COLO668 (cell line): ENCODE data around the gene MRPL3.
"Not testable (repeated sequence)": the region's sequence is repeated elsewhere in the genome, so short reads cannot be mapped to it uniquely, and the experiment has no call there.

Experiments
- DNase-seq: peaks from one replicate; lab custom pipeline; 2025; ENCODE audit not compliant: unreplicated experiment; lab: John Stamatoyannopoulos, UW

MRPL3 gene

GRCh38 chr3:131501949-131502348 is 822 bp downstream of the MRPL3 start:
- DNase-seq: no peak

- DNase-seq: no peak
Measured at GRCh38 chr3:131494706-131495105, 8.1 kb downstream of the MRPL3 start.

DNA sequence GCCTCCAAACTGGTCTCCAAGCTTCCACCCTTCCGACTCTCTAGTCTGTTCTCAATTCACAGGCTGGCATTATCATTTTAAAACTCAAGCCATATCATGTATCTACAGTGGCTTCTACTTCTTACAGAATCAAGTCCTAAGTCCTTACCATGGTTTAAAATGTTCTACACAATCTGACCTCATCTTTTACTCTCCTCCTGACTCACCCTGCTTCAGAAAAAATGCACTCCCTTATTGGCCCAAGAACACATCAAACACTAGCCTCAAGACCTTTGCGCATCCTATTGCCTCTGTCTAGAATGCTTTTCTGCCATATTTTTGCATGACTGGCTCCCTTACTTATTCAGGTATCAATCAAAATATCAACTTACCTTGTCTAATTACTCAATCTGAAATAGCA is 11.0 kb downstream of the MRPL3 start:
- DNase-seq: no peak

DNA sequence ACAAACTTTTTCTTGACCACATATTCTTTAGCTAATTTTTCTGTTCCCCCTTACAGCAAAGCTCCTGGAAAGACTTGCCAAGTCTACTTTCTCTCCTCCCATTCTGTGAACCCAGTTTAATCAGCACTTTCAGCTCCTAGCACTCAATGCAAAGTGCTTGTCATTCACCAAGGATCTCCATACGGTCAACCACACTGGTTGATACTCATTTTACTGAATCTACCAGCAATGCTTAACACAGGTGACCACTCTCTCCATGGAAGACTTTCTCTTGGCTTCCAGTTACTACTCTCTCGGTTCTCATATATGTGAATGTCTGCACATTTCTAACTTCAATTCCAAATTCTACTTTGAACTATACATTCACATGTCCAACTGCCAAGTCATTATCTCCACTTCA is 11.7 kb downstream of the MRPL3 start:
- DNase-seq: no peak

- DNase-seq: not testable (repeated sequence)
Measured at GRCh38 chr3:131486545-131486944, 16.2 kb downstream of the MRPL3 start.

DNA sequence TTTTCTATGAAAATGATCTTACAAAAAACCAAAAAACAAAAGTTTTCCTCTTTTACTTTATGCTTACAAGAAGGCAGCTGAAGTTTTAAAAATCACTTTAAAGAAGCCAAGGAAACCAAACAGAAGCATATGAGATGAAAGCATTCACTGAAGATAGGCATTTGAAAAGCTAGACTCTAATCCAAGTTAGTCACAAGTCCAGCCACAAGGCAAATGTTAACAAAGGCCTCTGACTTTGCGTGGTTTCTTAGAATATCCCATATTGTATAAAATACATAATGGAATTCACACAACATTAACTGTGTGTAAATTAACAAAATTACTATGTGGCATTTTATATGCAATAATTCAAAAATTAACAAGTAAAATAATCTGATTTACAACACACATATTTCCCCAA is 17.7 kb downstream of the MRPL3 start:
- DNase-seq: no peak

DNA sequence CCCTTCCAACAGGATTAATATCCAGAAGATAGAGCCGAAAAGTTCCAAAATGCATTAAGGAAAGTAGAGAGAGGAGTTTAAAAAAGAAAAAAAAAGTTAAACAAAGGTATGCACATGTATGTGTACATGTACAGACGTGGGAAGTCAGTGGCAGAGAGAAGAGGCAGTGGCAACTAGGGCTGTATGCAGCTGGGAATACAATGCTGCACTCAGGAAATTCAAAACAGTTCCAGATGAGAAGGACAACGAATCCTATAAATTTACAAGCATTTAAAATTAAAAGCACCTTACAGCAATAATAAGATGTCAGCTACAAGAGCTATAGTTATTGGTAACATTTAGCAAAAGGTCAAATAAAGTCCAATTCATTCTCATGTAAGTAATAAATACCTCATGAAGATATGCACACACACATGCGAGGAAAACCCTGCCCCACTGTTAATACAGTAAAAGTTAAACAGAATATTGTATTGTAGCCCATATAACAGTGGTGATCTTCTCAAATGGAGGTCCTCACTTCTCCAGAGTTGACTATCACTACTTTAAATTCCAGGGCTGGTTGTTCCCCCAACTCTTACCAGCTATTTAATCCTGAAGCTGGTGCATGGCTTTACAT is 18.2 kb downstream of the MRPL3 start:
- no peak for DNase-seq

DNA sequence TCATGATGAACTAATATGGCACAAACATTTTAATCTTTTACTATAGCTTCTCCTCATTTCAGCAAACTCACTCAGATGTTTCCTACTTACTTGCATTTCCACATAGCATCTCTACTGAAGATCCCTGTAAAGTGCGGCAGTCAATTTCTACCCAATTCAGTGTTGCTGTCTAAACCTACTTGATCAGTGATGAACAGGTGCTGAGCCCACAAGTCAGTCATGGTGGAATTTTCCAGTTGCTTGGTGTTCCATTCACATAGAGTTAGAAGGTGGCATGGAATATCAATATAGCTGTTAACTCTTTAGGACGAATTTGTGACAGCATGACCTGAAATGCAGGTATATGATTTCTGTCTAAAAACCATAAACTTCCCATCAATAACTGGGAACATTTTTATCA is 22.7 kb downstream of the MRPL3 start:
- DNase-seq: no peak

DNA sequence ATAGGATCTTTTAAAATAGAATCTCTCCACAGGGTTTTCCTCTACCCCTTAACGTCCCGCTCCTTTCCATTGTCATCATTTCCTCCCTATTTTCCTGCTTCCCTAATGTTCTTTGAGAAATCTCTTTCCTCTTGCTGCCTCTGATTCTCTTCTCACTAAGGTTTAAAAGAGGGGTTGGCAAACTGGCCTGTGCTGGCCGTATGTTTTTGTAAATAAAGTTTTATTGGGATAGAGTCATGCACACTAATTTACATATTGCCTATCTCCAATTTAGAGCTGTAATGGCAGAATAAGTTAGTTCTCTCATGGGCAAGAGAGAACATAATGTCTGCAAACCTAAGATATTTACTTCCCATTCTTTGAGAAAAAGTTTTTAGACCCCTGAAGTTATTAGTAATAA is 25.0 kb downstream of the MRPL3 start:
- no peak for DNase-seq

DNA sequence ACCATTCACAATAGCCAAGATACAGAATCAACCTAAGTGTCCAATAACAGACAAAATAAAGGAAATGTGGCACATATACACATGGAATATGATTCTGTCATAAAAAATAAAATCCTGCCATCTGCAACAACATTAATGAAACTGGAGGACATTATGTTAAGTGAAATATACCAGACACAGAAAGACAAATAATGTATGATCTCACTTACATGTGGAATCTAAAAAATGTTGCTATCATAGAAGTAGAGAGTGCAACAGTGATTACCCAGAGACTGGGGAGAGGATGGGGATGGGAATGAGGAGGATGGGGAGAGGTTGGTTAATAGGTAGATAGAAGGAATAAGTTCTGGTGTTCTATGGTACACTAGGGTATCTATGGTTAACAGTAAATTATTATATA is 28.7 kb downstream of the MRPL3 start:
- DNase-seq: no peak

GRCh38 chr3:131470377-131470776 is 32.4 kb downstream of the MRPL3 start:
- no peak for DNase-seq

DNA sequence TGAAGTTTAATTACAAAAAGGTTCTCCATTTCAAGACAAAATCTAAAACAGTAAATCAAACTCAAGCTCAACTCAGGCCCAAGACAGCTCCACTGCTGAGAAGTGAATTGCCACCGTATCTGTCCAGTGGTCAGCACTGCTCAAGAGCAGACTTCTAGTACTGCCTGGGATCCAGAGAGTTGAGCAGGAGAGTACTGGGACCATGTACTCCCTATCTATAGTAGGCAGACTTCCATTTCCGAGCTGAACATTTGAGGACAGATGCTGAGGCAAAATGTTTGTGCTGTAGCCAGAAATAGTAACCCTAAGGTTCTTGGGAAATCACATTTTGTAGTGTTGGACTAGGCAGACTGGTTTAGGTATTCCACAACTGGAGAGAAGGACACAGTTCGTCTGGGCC is 44.1 kb downstream of the MRPL3 start:
- DNase-seq: no peak

DNA sequence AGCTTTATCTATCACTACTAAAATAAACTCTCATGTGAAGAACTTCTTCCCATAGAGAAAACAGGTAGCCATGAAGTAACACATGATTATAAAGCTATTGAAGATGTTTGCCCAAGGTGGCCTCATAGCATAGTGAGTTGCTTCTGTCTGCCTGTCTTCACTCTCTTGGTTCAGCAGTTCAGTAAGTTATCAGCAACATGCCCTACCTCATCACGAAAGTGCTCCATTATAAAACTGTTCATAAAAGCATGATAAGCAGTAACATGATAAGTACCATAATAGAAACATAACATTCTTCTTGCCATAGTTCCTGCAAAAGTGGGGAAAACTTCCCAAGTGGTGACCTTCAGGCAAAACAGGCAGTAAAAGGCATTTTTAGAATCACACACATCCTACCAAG is 45.6 kb downstream of the MRPL3 start:
- no peak for DNase-seq

DNA sequence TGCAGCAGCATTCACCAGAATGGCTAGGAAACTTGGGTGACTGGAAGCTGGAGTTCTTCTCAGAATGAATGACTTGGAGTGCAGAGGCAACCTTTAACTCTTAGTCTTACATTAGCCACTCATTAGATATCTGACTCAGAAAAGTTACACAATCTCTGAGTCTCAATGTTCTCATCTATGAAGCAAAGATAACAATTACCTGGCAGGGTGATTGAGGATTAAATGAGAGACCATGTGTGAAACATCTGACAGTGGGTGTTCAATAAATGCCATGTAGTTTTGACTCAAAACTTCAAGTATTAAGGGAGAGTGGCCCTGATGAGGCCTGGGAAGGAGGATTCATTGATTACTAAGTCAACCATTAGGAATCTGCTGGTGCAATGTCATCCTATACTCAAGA is 48.3 kb downstream of the MRPL3 start:
- no peak for DNase-seq

DNA sequence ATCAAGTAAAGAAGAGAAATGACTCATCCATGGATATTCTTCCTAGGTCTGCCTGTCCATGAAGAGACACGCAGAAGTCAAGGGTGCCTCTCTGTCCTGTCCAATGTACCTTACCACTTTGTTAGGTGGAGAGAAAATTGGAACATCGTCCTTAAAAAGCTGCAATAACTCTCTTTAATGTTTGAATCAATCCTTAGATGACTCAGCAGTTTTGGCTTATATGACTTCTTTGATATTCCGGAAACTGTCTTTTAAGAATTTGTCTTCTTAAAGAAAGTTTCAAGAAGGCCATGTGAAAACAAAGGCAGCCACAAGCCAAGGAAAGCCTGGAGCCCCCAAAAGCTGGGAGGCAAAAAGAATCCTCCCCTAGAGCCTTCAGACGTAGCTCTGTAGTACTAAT is 49.2 kb downstream of the MRPL3 start:
- DNase-seq: no peak

- no peak for DNase-seq
Measured at GRCh38 chr3:131447349-131447748, 55.4 kb downstream of the MRPL3 start.

DNA sequence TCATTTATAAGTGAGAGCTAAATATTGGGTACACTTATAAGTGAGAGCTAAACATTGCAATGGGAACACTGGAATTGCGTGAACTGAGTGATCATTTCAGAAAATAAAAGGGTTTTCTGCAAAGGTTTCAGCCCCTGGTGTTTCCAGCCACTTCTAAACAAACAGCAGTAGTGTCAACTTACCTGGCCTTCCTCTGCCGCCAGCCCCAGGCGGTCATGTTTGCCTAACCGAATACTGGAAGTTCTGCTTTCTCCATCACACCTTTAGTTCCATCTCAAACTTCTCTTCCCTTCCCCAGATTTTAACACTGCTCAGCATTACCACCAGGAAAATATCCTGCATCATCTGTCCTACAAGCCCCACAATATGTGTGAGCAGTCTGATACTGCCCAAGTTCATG is 58.6 kb downstream of the MRPL3 start:
- no peak for DNase-seq

DNA sequence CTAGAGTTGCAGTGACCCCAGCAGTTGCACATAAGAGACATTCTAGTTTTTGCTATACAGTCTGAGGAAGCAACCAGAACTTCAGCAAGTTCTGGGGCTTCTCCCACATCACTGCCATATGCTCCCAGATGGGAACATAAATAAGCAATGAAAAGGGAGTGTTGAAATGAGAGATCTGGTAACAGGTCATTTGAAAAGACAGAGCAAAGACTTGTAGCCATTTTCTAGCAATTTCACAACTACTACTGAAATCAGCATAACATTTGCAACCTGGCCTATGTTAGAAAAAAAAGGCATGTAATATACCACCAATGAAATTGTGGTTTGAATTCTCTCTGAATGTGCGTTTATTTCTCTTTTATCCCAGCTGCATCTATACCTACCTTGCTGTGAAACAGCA is 63.7 kb downstream of the MRPL3 start:
- no peak for DNase-seq

- DNase-seq: no peak
Measured at GRCh38 chr3:131435000-131435399, 67.8 kb downstream of the MRPL3 start.

GRCh38 chr3:131432441-131432840 is 70.3 kb downstream of the MRPL3 start:
- no peak for DNase-seq

- DNase-seq: no peak
Measured at GRCh38 chr3:131431754-131432153, 71.0 kb downstream of the MRPL3 start.

DNA sequence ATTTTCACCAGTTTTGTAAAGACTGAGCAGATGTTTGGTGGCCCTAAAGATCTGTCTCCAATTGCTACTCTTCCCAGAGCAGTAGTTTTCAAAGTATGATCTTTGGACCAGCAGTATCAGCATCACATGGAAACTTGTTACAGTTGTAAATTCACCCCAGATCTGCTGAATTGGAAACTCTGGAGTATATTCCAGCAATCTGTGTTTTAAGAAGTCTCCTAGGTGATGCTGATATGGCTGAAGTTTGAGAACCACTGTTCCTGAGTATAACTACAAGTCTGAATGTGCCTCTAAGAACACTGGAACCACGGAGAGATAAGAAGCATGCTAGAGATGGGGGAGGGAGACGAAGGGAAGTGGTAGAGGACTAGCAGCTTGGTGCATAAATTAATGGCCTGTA is 75.5 kb downstream of the MRPL3 start:
- no peak for DNase-seq

DNA sequence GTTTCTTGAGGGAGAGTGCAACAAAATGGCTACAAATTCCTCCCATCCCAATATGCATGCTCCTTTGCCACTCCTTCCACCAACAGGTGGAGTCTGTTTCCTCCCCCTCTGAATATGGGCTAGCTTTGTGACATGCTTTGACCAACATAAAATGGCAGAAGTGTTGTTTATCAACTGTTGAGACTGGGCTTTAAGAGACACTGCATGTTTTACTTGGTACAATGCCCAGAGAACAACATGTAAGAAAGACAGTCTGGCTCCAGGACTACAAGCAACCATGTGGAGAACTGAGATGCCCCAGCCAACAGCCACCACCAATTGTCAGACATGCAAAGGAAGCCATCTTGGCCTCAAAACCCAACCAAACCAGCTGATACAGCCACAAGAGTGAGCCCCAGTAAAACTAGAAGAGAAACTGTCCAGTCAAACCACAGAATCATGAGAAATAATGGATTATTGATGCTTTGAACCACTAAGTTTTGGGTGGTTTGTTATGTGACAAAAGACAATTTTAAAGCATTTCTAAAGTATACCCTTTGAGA is 80.7 kb downstream of the MRPL3 start:
- no peak for DNase-seq
